ENCODE data around the gene RAD51B. TPM values are rescaled to one million over a fixed set of nuclear protein-coding genes. Genes with fewer than 3 reads are reported as not detected.

Gene RAD51B
- total and polyA plus RNA-seq, 2 donors, result 6.2 to 92.9 TPM

- Histone ChIP-seq H3K4me3 (ENCODE audit: low read depth, low read length) (no peak overlapping the region), H3K4me1 (ENCODE audit: insufficient read depth) (no peaks in the 10 kb centered on the region), H3K27ac (ENCODE audit: low read depth) (no peak overlapping the region), H3K36me3 (ENCODE audit: insufficient read depth) (no peaks in the 10 kb centered on the region)
- WGBS, result 28% methylated on average over 2 of the region's 2 CpGs
- no peak for DNase-seq (ENCODE audit: extremely low spot score)
These were observed 499.2 kb downstream of the RAD51B start for GRCh38 chr14:68318828-68319227.

- no peak overlapping the region for H3K4me3 ChIP-seq (ENCODE audit: low read depth, low read length)
- no peak for DNase-seq (ENCODE audit: extremely low spot score)
- no peaks in the 10 kb centered on the region for H3K36me3 ChIP-seq (ENCODE audit: insufficient read depth)
- no peaks in the 10 kb centered on the region for H3K4me1 ChIP-seq (ENCODE audit: insufficient read depth)
- H3K27ac ChIP-seq (ENCODE audit: low read depth), result no peak overlapping the region
- WGBS, result 63% methylated on average over 1 of the region's 1 CpG
These were observed 500.9 kb downstream of the RAD51B start for GRCh38 chr14:68320495-68320894.

GRCh38 chr14:68322940-68323620 is 503.5 kb downstream of the RAD51B start:
- no peak for DNase-seq (ENCODE audit: extremely low spot score)
- Histone ChIP-seq H3K4me3 (ENCODE audit: low read depth, low read length) (no peak overlapping the region), H3K27ac (ENCODE audit: low read depth) (no peak overlapping the region), H3K4me1 (ENCODE audit: insufficient read depth) (no peaks in the 10 kb centered on the region), H3K36me3 (ENCODE audit: insufficient read depth) (no peaks in the 10 kb centered on the region)
- 90% methylated on average over 4 of the region's 4 CpGs for WGBS

- no peak overlapping the region for H3K4me3 ChIP-seq (ENCODE audit: low read depth, low read length)
- no peaks in the 10 kb centered on the region for H3K36me3 ChIP-seq (ENCODE audit: insufficient read depth)
- no peaks in the 10 kb centered on the region for H3K4me1 ChIP-seq (ENCODE audit: insufficient read depth)
- DNase-seq (ENCODE audit: extremely low spot score), result no peak
- WGBS, result 97% methylated on average over 5 of the region's 5 CpGs
- H3K27ac ChIP-seq (ENCODE audit: low read depth), result no peak overlapping the region
These were observed 505.8 kb downstream of the RAD51B start for GRCh38 chr14:68325267-68325807.

GRCh38 chr14:68327231-68327630 is 507.7 kb downstream of the RAD51B start:
- H3K36me3 ChIP-seq (ENCODE audit: insufficient read depth), result no peaks in the 10 kb centered on the region
- no peak overlapping the region for H3K27ac ChIP-seq (ENCODE audit: low read depth)
- DNase-seq (ENCODE audit: extremely low spot score), result no peak
- 89% methylated on average over 3 of the region's 3 CpGs for WGBS
- H3K4me1 ChIP-seq (ENCODE audit: insufficient read depth), result no peaks in the 10 kb centered on the region
- no peak overlapping the region for H3K4me3 ChIP-seq (ENCODE audit: low read depth, low read length)

GRCh38 chr14:68328509-68328908 is 508.9 kb downstream of the RAD51B start:
- Histone ChIP-seq H3K4me3 (ENCODE audit: low read depth, low read length) (no peak overlapping the region), H3K4me1 (ENCODE audit: insufficient read depth) (no peaks in the 10 kb centered on the region), H3K36me3 (ENCODE audit: insufficient read depth) (no peaks in the 10 kb centered on the region), H3K27ac (ENCODE audit: low read depth) (no peak overlapping the region)
- no peak for DNase-seq (ENCODE audit: extremely low spot score)
- 95% methylated on average over 3 of the region's 3 CpGs for WGBS

- no peak for DNase-seq (ENCODE audit: extremely low spot score)
- H3K27ac ChIP-seq (ENCODE audit: low read depth), result no peak overlapping the region
- H3K4me3 ChIP-seq (ENCODE audit: low read depth, low read length), result no peak overlapping the region
- 93% methylated on average over 2 of the region's 2 CpGs for WGBS
- H3K4me1 ChIP-seq (ENCODE audit: insufficient read depth), result no peaks in the 10 kb centered on the region
- no peaks in the 10 kb centered on the region for H3K36me3 ChIP-seq (ENCODE audit: insufficient read depth)
These were observed 511.8 kb downstream of the RAD51B start for GRCh38 chr14:68331426-68331825.

GRCh38 chr14:68331991-68332390 is 512.4 kb downstream of the RAD51B start:
- H3K36me3 ChIP-seq (ENCODE audit: insufficient read depth), result no peaks in the 10 kb centered on the region
- H3K4me1 ChIP-seq (ENCODE audit: insufficient read depth), result no peaks in the 10 kb centered on the region
- no peak for DNase-seq (ENCODE audit: extremely low spot score)
- 66% methylated on average over 1 of the region's 1 CpG for WGBS
- H3K4me3 ChIP-seq (ENCODE audit: low read depth, low read length), result no peak overlapping the region
- H3K27ac ChIP-seq (ENCODE audit: low read depth), result no peak overlapping the region

GRCh38 chr14:68333262-68333661 is 513.7 kb downstream of the RAD51B start:
- DNase-seq (ENCODE audit: extremely low spot score), result no peak
- no peaks in the 10 kb centered on the region for H3K36me3 ChIP-seq (ENCODE audit: insufficient read depth)
- H3K4me3 ChIP-seq (ENCODE audit: low read depth, low read length), result no peak overlapping the region
- no peaks in the 10 kb centered on the region for H3K4me1 ChIP-seq (ENCODE audit: insufficient read depth)
- 91% methylated on average over 2 of the region's 2 CpGs for WGBS
- H3K27ac ChIP-seq (ENCODE audit: low read depth), result no peak overlapping the region

GRCh38 chr14:68335312-68335711 is 515.7 kb downstream of the RAD51B start:
- Histone ChIP-seq H3K4me3 (ENCODE audit: low read depth, low read length) (no peak overlapping the region), H3K27ac (ENCODE audit: low read depth) (no peak overlapping the region), H3K36me3 (ENCODE audit: insufficient read depth) (no peaks in the 10 kb centered on the region), H3K4me1 (ENCODE audit: insufficient read depth) (no peaks in the 10 kb centered on the region)
- DNase-seq (ENCODE audit: extremely low spot score), result no peak

GRCh38 chr14:68336165-68336564 is 516.6 kb downstream of the RAD51B start:
- 97% methylated on average over 1 of the region's 1 CpG for WGBS
- H3K4me1 ChIP-seq (ENCODE audit: insufficient read depth), result no peaks in the 10 kb centered on the region
- no peak overlapping the region for H3K4me3 ChIP-seq (ENCODE audit: low read depth, low read length)
- H3K27ac ChIP-seq (ENCODE audit: low read depth), result no peak overlapping the region
- DNase-seq (ENCODE audit: extremely low spot score), result no peak
- H3K36me3 ChIP-seq (ENCODE audit: insufficient read depth), result no peaks in the 10 kb centered on the region

GRCh38 chr14:68337279-68337678 is 517.7 kb downstream of the RAD51B start:
- H3K36me3 ChIP-seq (ENCODE audit: insufficient read depth), result no peaks in the 10 kb centered on the region
- DNase-seq (ENCODE audit: extremely low spot score), result no peak
- no peak overlapping the region for H3K27ac ChIP-seq (ENCODE audit: low read depth)
- no peaks in the 10 kb centered on the region for H3K4me1 ChIP-seq (ENCODE audit: insufficient read depth)
- H3K4me3 ChIP-seq (ENCODE audit: low read depth, low read length), result no peak overlapping the region

- WGBS, result 91% methylated on average over 1 of the region's 1 CpG
- H3K4me1 ChIP-seq (ENCODE audit: insufficient read depth), result no peaks in the 10 kb centered on the region
- no peak for DNase-seq (ENCODE audit: extremely low spot score)
These were observed 520.7 kb downstream of the RAD51B start for GRCh38 chr14:68340262-68340661.

GRCh38 chr14:68341411-68342212 is 522.0 kb downstream of the RAD51B start:
- WGBS, result 75% methylated on average over 4 of the region's 4 CpGs
- Histone ChIP-seq H3K4me3 (ENCODE audit: low read depth, low read length) (no peak overlapping the region), H3K4me1 (ENCODE audit: insufficient read depth) (no peaks in the 10 kb centered on the region), H3K36me3 (ENCODE audit: insufficient read depth) (no peaks in the 10 kb centered on the region), H3K27ac (ENCODE audit: low read depth) (no peak overlapping the region)
- no peak for DNase-seq (ENCODE audit: extremely low spot score)

More at GRCh38 chr14:68340262-68340661, 520.7 kb downstream of the RAD51B start:
- no peak overlapping the region for H3K4me3 ChIP-seq (ENCODE audit: low read depth, low read length)
- no peak overlapping the region for H3K27ac ChIP-seq (ENCODE audit: low read depth)
- no peaks in the 10 kb centered on the region for H3K36me3 ChIP-seq (ENCODE audit: insufficient read depth)

Data from urinary bladder (tissue), 4 donors.